Stomach (tissue), 9 donors: ENCODE measurements around the gene ZNF888. TPM values are rescaled to one million over a fixed set of nuclear protein-coding genes. Genes with fewer than 3 reads are reported as not detected.
"Not testable (repeated sequence)": the region's sequence is repeated elsewhere in the genome, so short reads cannot be mapped to it uniquely, and the experiment has no call there.

Source experiments
- DNase-seq, 2 donors: peaks; one replicate each; pipeline versions ENCODE4 v3.0.0 to v3.0.0-alpha.2; 2013 to 2019
- H3K27ac ChIP-seq, 5 donors: fragments of 200-600 bp in 4 of 5; sonication (generic) in 4 of 5; one replicate each; pipeline ENCODE4 v1.5.1; 2013 to 2019; ENCODE audit warnings: mild to moderate bottlenecking in 1 of 5, moderate library complexity in 1 of 5
- H3K27me3 ChIP-seq, 3 donors: fragments of 200-600 bp; sonication (generic); one replicate each; pipeline ENCODE4 v1.5.1; 2017 to 2019; ENCODE audit warnings: mixed run types in 1 of 3
- H3K36me3 ChIP-seq, 4 donors: fragments of 200-600 bp; sonication (generic); 1 replicate in 3 of 4; 2 replicates in 1 of 4; pipeline ENCODE4 v1.5.1; 2016 to 2019
- H3K4me1 ChIP-seq, 4 donors: fragments of 200-600 bp; sonication (generic); one replicate each; pipeline ENCODE4 v1.5.1; 2016 to 2019
- H3K4me3 ChIP-seq, 4 donors: fragments of 200-600 bp; sonication (generic) in 3 of 4; one replicate each; pipeline ENCODE4 v1.5.1; 2016 to 2019; ENCODE audit warnings: mild to moderate bottlenecking in 1 of 4
- H3K9me3 ChIP-seq, 4 donors: fragments of 200-600 bp; sonication (generic); one replicate each; pipeline ENCODE4 v1.5.1; 2016 to 2019
- EP300 ChIP-seq: sonication (generic); formaldehyde crosslinking; IDR thresholded peaks from one replicate; pipeline ENCODE4 v1.6.1; 2017; ENCODE audit warnings: antibody characterized with exemption
- POLR2A ChIP-seq, 4 donors: fragments of 450-650 bp; IDR thresholded peaks; one replicate each; pipeline ENCODE4 v1.6.1; 2016; ENCODE audit warnings: antibody characterized with exemption in 4 of 4, control low read depth in 2 of 4, mild to moderate bottlenecking in 1 of 4, moderate library complexity in 1 of 4
- POLR2AphosphoS5 ChIP-seq, 3 donors: sonication (generic); formaldehyde crosslinking; IDR thresholded peaks; one replicate each; pipeline ENCODE4 v1.6.1; 2016; ENCODE audit warnings: antibody characterized with exemption in 3 of 3
- WGBS, 5 donors: extraction: QIAGEN DNeasy Blood & Tissue Kit in 3 of 5; methylation state at CpG; one replicate each; pipeline versions ENCODE4 v1.1.5 to v1.1.7; 2013 to 2018; 5-methylcytosine and 5-hydroxymethylcytosine counted together
- intact Hi-C: fragments of 100-400 bp; cut with DNase I; formaldehyde crosslinking; loops from one replicate; pipeline ENCODE4 v1.15.1; 2023; ENCODE audit warnings: low total_unique reads
- polyA plus RNA-seq, 3 donors: library from polyadenylated mRNA; stranded (reverse); fragments of 200-250 nt; gene quantifications; one replicate each; pipeline ENCODE4 v1.2.3, GENCODE V29; 2013
- total RNA-seq, 5 donors: library from RNA; depleted of rRNA; stranded (reverse); fragments of >200 nt; gene quantifications; one replicate each; pipeline versions ENCODE4 v1.1.0 to v1.2.3, GENCODE V29; 2014 to 2016
- TF ChIP-seq, protein P1 (sequence below), 7 experiments: fragments of 450-650 bp in 4 of 7; fragments of 200-600 bp in 3 of 7; sonication (generic) in 3 of 7; IDR thresholded peaks; one replicate each; pipeline ENCODE4 v1.5.1; 2016 to 2019; ENCODE audit warnings: antibody characterized with exemption in 7 of 7, control low read depth in 2 of 7, mild to moderate bottlenecking in 1 of 7
- donor health status: healthy with polysubstance abuse.
- donor health status: Bipolar disorder and iron deficiency.
- donor health status: healthy.

Gene ZNF888
- total and polyA plus RNA-seq, 8 donors: 0.29 to 13.4 (median 6.6) TPM

DNA sequence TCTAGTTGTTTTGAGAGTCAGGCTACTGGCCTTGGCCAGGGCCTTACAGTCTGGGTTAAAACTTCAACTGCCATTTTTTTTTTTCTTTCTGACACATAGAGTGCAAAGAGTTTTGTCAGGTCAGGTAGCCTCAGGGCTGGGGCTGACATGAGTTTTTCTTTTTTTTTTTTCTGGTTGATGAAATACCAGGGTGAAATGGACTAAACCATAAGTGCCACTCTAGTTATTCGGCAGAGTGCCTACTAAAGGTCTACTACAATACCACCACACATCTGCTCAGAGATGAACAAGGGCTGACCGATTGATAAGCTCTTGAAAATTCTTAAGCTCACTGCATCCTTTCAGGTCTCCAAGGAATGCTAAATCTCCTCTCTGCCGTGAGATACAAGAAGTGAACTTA lies 21.4 kb downstream of the ZNF888 start:
- Histone ChIP-seq H3K27me3 (no peaks in the 10 kb centered on the region), H3K27ac (no peak overlapping the region), H3K9me3 (peaks cover 0 to 5% (median 4%) of the 10 kb centered on the region in 4 donors), H3K36me3 (peaks cover 0 to 20% (median 12%) of the 10 kb centered on the region in 4 donors), H3K4me1 (peaks cover 1 to 7% (median 5%) of the 10 kb centered on the region in 4 donors), H3K4me3 (no peak overlapping the region)
- no peak for DNase-seq
- intact Hi-C loops: no loop called here
- TF ChIP-seq POLR2AphosphoS5 (IDR thresholded peaks at IDR 0.05) (no peak), POLR2A (IDR thresholded peaks at IDR 0.05) (no peak), EP300 (no peak)
- TF ChIP-seq, protein P1, sequence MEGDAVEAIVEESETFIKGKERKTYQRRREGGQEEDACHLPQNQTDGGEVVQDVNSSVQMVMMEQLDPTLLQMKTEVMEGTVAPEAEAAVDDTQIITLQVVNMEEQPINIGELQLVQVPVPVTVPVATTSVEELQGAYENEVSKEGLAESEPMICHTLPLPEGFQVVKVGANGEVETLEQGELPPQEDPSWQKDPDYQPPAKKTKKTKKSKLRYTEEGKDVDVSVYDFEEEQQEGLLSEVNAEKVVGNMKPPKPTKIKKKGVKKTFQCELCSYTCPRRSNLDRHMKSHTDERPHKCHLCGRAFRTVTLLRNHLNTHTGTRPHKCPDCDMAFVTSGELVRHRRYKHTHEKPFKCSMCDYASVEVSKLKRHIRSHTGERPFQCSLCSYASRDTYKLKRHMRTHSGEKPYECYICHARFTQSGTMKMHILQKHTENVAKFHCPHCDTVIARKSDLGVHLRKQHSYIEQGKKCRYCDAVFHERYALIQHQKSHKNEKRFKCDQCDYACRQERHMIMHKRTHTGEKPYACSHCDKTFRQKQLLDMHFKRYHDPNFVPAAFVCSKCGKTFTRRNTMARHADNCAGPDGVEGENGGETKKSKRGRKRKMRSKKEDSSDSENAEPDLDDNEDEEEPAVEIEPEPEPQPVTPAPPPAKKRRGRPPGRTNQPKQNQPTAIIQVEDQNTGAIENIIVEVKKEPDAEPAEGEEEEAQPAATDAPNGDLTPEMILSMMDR (IDR thresholded peaks at IDR 0.05): no peak
- 71 to 98% (median 84%) methylated on average over 3 of the region's 3 CpGs for WGBS, 5 donors

DNA sequence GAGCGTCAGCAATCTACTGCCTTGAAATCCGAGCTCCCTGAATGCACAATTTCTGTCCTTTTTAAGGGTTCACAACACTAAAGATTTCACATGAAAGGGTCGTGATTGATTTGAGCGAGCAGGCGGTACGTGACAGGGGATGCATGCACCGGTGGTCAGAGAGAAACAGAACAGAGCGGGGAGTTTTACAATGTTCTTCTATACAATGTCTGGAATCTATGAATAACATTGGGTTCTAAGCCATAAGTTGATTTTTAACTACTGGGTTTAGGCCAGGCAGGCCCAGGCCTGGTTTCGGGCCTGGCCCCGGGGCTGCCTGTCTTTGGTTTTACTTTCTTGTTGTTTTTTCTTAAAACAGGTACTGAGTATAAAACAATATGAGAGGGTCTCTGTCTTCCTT lies 24.6 kb downstream of the ZNF888 start:
- WGBS, 5 donors: 92 to 96% (median 93%) methylated on average over 10 of the region's 10 CpGs
- DNase-seq, intact Hi-C loops, H3K27me3 ChIP-seq, H3K4me3 ChIP-seq, H3K9me3 ChIP-seq: not testable (repeated sequence)
- Histone ChIP-seq H3K36me3 (peaks cover 0 to 17% (median 11%) of the 10 kb centered on the region in 4 donors), H3K4me1 (peaks cover 6 to 24% (median 13%) of the 10 kb centered on the region in 4 donors), H3K27ac (peak overlapping the region in 1 of 5 donors; percentile 93)

DNA sequence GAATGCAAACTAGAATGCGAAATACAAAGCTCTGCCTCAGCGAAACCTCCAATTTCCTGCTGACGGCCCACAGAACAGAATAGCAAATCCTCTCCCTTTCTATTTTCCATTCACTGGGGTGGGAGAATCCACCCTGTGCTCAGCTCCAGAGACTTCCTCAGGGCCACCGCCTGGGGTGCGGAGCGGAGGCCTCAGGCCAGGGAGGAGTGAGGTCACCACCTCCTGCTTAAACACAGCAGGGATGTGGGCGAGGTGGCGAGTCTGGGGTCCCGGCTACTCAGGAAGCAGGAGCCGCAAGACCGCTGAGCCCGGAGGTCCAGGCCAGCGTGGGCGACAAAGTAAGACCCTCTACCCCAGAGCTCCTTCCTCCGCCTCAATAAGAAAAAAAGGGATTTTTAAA lies 25.1 kb downstream of the ZNF888 start:
- 83 to 90% (median 88%) methylated on average over 15 of the region's 15 CpGs for WGBS, 5 donors
- TF ChIP-seq POLR2AphosphoS5 (IDR thresholded peaks at IDR 0.05) (no peak), POLR2A (IDR thresholded peaks at IDR 0.05) (no peak), EP300 (no peak)
- TF ChIP-seq, protein P1 (IDR thresholded peaks at IDR 0.05): no peak
- DNase-seq: no peak
- Histone ChIP-seq H3K27ac (peak overlapping the region in 4 of 5 donors; percentile 87 to 96 (median 93)), H3K27me3 (no peaks in the 10 kb centered on the region), H3K4me3 (peak overlapping the region; percentile 65 to 86 (median 70)), H3K4me1 (peaks cover 6 to 29% (median 13%) of the 10 kb centered on the region in 4 donors), H3K36me3 (peaks cover 0 to 22% (median 16%) of the 10 kb centered on the region in 4 donors), H3K9me3 (no peaks in the 10 kb centered on the region)
- intact Hi-C loops: no loop called here

DNA sequence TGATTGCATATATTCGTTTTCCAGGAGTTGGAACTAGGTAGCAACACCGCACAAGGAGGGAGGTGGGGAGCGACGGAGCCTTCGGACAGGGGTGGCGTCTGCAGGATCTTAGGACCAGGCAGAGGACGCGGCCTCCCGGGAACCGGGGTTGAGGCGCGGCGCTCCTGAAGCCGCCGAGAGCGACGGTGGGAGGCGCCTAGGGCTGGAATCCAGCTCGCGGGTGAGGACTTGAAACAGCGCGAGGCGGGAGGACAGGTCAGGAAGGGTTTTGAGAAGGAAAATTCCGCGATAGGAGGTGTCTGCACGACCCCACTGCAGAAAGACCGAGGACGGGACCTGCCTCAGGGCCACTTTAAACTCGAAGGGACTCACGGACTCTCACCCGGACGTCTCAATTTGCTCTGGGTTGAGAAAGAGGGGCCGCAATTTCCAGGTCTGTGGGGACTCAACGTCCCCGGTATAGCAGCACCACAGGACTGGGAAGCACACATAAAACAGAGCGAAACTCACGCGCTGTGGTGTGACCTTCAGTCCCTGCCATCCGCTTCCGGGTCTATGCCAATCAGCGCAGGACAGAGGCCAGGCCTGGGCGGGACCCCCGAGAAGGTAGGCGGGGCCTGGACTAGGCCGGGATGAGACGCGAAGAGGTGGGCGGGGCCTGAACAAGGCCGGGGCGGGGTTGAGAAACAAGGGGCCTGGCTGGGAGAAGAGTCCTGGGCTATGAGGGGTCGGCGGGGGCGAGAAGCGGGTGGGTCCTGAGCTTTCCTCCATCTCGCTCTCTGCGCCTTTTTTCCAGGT lies 25.9 kb downstream of the ZNF888 start, which contains the start of gene ZNF320:
Gene ZNF320, minus strand, starts transcription at position 498 of the 798 bp plus-strand sequence. CDS start 7,380 bp downstream, outside the sequence.
- WGBS, 5 donors: 1 to 6% (median 1%) methylated on average over 43 to 56 of the region's 56 CpGs
- peak within 1 kb of the TSS; percentile 65 to 86 (median 70) for H3K4me3 ChIP-seq

More for the DNA sequence above, 25.9 kb downstream of the ZNF888 start, which contains the start of gene ZNF320:
- DNase-seq: peak; percentile 98 to 99
- intact Hi-C loops: no loop called here
- TF ChIP-seq, protein P1 (IDR thresholded peaks at IDR 0.05): no peak
- TF ChIP-seq EP300 (no peak), POLR2AphosphoS5 (IDR thresholded peaks at IDR 0.05) (peak; percentile 73 to 93 (median 93)), POLR2A (IDR thresholded peaks at IDR 0.05) (peak in 2 of 4 donors; percentile 25 to 36)
- H3K36me3 ChIP-seq: peaks cover under 1 to 25% (median 19%) of the 10 kb centered on the region in 4 donors
- H3K4me1 ChIP-seq: peaks cover 6 to 29% (median 13%) of the 10 kb centered on the region in 4 donors
- H3K27me3 ChIP-seq: no peaks in the 10 kb centered on the region
- H3K27ac ChIP-seq: peak within 1 kb of the TSS; percentile 87 to 96 (median 93)
- H3K9me3 ChIP-seq: no peaks in the 10 kb centered on the region
